IPS-18c (cell line): ENCODE data around the gene S100A10.

Experiments used
- H3K4me3 ChIP-seq: 2 replicates; pipeline ENCODE4 v1.7.0; 2013; ENCODE audit warnings: low read depth, mild to moderate bottlenecking, low read length, moderate library complexity; ENCODE audit not compliant: insufficient read depth
- H3K9me3 ChIP-seq: one replicate; pipeline ENCODE4 v1.6.1; 2013; ENCODE audit warnings: mild to moderate bottlenecking, low read length, moderate library complexity; ENCODE audit not compliant: control insufficient read depth, insufficient read depth

Gene S100A10

GRCh38 chr1:151934048-151934493 lies 59.6 kb downstream of the S100A10 start:
- Histone ChIP-seq H3K4me3 (no peak overlapping the region), H3K9me3 (no peaks in the 10 kb centered on the region)
